ENCODE data around the gene CAMK2A. TPM values are rescaled to one million over a fixed set of nuclear protein-coding genes. Genes with fewer than 3 reads are reported as not detected.

The CAMK2A gene
- total RNA-seq, 1 donor from 2014 or later, result not detected

- Mint-ChIP-seq H3K9me3 (ENCODE audit: low read depth) (no peaks in the 10 kb centered on the region), H3K4me3 (ENCODE audit: unreplicated experiment) (no peak overlapping the region), H3K4me1 (ENCODE audit: low read depth) (no peaks in the 10 kb centered on the region), H3K27ac (ENCODE audit: unreplicated experiment) (no peak overlapping the region), H3K27me3 (ENCODE audit: low read depth) (peaks cover 33% of the 10 kb centered on the region), H3K36me3 (ENCODE audit: low read depth) (no peaks in the 10 kb centered on the region)
- no peak for DNase-seq (ENCODE audit: low spot score)
- no peak for TF ChIP-seq CTCF (IDR thresholded peaks at IDR 0.05)
These were observed 93.7 kb downstream of the CAMK2A start for GRCh38 chr5:150195736-150196485.

GRCh38 chr5:150192462-150192861 lies 97.1 kb downstream of the CAMK2A start:
- Mint-ChIP-seq H3K36me3 (ENCODE audit: low read depth) (no peaks in the 10 kb centered on the region), H3K27ac (ENCODE audit: unreplicated experiment) (no peak overlapping the region), H3K4me1 (ENCODE audit: low read depth) (no peaks in the 10 kb centered on the region), H3K27me3 (ENCODE audit: low read depth) (peaks cover 30% of the 10 kb centered on the region), H3K4me3 (ENCODE audit: unreplicated experiment) (no peak overlapping the region), H3K9me3 (ENCODE audit: low read depth) (no peaks in the 10 kb centered on the region)
- TF ChIP-seq CTCF (IDR thresholded peaks at IDR 0.05), result no peak
- no peak for DNase-seq (ENCODE audit: low spot score)

- Mint-ChIP-seq H3K4me1 (ENCODE audit: low read depth) (no peaks in the 10 kb centered on the region), H3K9me3 (ENCODE audit: low read depth) (no peaks in the 10 kb centered on the region), H3K27ac (ENCODE audit: unreplicated experiment) (no peak overlapping the region), H3K36me3 (ENCODE audit: low read depth) (no peaks in the 10 kb centered on the region), H3K27me3 (ENCODE audit: low read depth) (peaks cover 40% of the 10 kb centered on the region), H3K4me3 (ENCODE audit: unreplicated experiment) (no peak overlapping the region)
- no peak for DNase-seq (ENCODE audit: low spot score)
- no peak for TF ChIP-seq CTCF (IDR thresholded peaks at IDR 0.05)
These were observed 98.6 kb downstream of the CAMK2A start for GRCh38 chr5:150190987-150191386.

- no peaks in the 10 kb centered on the region for H3K9me3 Mint-ChIP-seq (ENCODE audit: low read depth)
- no peak overlapping the region for H3K4me3 Mint-ChIP-seq (ENCODE audit: unreplicated experiment)
- no peak for DNase-seq (ENCODE audit: low spot score)
- no peak overlapping the region for H3K27ac Mint-ChIP-seq (ENCODE audit: unreplicated experiment)
- TF ChIP-seq CTCF (IDR thresholded peaks at IDR 0.05), result no peak
- H3K4me1 Mint-ChIP-seq (ENCODE audit: low read depth), result no peaks in the 10 kb centered on the region
- H3K27me3 Mint-ChIP-seq (ENCODE audit: low read depth), result peaks cover 40% of the 10 kb centered on the region
- no peaks in the 10 kb centered on the region for H3K36me3 Mint-ChIP-seq (ENCODE audit: low read depth)
These were observed 99.0 kb downstream of the CAMK2A start for GRCh38 chr5:150190503-150190979.

- H3K4me1 Mint-ChIP-seq (ENCODE audit: low read depth), result no peaks in the 10 kb centered on the region
- H3K27me3 Mint-ChIP-seq (ENCODE audit: low read depth), result peaks cover 40% of the 10 kb centered on the region
- peak; percentile 15 for TF ChIP-seq CTCF (IDR thresholded peaks at IDR 0.05)
- H3K36me3 Mint-ChIP-seq (ENCODE audit: low read depth), result no peaks in the 10 kb centered on the region
- no peak for DNase-seq (ENCODE audit: low spot score)
- H3K27ac Mint-ChIP-seq (ENCODE audit: unreplicated experiment), result no peak within 1 kb of the TSS
- no peaks in the 10 kb centered on the region for H3K9me3 Mint-ChIP-seq (ENCODE audit: low read depth)
- H3K4me3 Mint-ChIP-seq (ENCODE audit: unreplicated experiment), result no peak within 1 kb of the TSS
These were observed 99.7 kb downstream of the CAMK2A start, which contains the start of gene SLC6A7 for GRCh38 chr5:150189728-150190502. SLC6A7 (plus strand) TSS chr5:150190062; CDS start chr5:150190328, 266 bp downstream.

Measured in chondrocyte (in vitro differentiated cells).